SK-N-MC (cell line): ENCODE measurements around the gene CD63.

ENCODE experiments used
- EZH2 ChIP-seq: fragments of 200-600 bp; sonication (generic); IDR thresholded peaks from one replicate; pipeline ENCODE4 v1.6.1; 2017; ENCODE audit warnings: antibody characterized with exemption
- FOXP2 ChIP-seq: optimal IDR thresholded peaks from 2 replicates; pipeline ENCODE3; 2011; ENCODE audit warnings: mild to moderate bottlenecking, moderate library complexity; ENCODE audit not compliant: insufficient read depth; ENCODE audit errors: extremely low read length, control extremely low read depth
- POLR2AphosphoS5 ChIP-seq: IDR thresholded peaks from 2 replicates; pipeline ENCODE4 v1.6.1; 2012; ENCODE audit warnings: mild to moderate bottlenecking, low read depth, low read length, borderline replicate concordance

DNA sequence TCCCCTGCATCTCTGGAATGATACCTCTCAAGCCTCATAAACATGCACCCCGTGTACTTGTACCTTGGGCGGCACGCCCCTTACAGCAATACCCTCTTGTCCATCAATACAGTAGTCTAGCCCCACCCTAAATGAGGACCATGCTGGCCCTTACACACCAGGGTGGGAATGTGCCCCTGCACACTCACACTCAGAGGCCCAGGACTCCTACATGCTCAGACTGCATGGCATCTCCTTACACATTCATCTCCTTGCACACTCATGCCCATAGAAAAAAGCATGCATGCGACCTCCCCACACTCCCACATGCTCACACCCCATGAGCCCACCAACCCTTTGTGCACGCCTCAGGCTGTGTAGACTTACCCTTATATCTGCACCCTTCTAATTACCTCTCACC is 43.1 kb downstream of the CD63 start:
- TF ChIP-seq POLR2AphosphoS5 (no peak), EZH2 (no peak), FOXP2 (no peak)
